ENCODE data around the gene NR1H4.
A peak's percentile ranks its signal among the peaks of the same experiment; 100 is the strongest.
"Not testable (repeated sequence)": the region's sequence is repeated elsewhere in the genome, so short reads cannot be mapped to it uniquely, and the experiment has no call there.

Gene NR1H4

DNA sequence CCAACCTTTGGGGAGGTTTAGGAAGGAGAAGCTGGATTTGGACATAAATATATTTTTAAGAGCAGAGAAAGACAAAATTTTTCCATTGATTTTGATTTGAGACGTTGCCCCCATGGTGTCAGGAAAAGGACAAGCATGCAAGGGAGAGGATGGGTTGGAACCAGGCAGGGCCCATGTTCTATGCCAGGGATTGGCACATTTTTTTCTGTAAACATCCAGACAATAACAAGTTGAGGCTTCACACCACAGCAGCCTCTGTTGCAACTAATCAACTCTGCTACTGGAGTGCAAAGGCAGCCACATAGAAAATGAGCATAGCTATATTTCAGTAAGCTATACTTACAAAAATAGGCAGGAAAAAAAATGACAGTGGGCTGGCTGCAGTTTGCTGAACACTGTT lies 44.7 kb downstream of the NR1H4 start:
- no peak for DNase-seq

DNA sequence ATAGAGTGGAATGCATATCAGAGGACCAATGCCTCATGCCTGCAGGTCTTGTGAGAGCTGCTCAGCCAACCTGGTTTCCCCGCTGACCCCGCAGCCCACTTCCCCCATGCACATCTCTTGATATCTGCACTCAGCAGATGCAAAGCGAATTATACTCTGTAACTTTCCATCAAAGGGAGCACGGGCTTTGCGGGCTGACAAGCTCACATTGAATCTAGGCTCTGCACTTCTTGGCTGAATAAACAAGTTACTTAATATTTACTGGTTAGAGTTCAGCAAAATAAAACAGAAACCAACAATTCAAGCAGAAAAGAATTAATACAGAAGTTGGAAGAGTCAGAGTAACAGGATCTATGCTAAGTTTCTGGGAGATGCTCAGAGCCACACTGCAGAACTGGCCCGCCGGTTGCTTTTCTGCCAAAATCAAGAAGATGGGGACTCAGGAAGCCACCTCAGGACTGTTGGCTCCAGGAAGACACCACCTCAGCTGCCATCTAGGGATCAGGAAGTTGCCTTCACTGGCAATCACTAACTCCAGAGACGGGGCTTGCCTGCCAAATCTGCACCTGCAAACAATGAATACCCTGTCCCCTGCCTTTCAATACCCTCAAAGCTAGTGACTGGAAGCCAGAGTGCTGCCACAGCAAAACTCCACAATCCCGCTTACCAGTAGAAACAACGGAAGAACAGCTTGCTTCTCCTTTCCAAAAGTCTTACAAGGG lies 46.5 kb downstream of the NR1H4 start:
- no peak for DNase-seq

DNA sequence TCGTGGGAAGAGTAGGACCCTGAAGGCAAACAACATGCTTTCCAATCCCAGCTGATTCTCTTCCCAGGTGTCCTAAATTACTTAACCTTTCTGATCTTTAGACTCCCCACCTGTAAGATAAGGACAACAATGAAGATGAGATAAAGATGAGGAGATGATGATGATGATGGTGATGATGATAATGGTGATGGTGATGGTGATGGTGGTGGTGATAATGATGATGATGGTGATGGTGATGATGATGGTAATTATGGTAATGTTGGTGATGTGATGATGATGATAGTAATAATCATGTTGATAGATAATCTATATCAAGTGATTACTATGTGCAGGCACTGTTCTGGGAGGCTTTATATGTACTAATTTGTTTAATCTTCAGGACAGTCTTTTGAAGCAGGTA lies 48.3 kb downstream of the NR1H4 start:
- DNase-seq: no peak

- DNase-seq: no peak
Observed at GRCh38 chr12:100528034-100528433, 54.4 kb downstream of the NR1H4 start.

GRCh38 chr12:100528471-100529127 lies 54.9 kb downstream of the NR1H4 start:
- no peak for DNase-seq

DNA sequence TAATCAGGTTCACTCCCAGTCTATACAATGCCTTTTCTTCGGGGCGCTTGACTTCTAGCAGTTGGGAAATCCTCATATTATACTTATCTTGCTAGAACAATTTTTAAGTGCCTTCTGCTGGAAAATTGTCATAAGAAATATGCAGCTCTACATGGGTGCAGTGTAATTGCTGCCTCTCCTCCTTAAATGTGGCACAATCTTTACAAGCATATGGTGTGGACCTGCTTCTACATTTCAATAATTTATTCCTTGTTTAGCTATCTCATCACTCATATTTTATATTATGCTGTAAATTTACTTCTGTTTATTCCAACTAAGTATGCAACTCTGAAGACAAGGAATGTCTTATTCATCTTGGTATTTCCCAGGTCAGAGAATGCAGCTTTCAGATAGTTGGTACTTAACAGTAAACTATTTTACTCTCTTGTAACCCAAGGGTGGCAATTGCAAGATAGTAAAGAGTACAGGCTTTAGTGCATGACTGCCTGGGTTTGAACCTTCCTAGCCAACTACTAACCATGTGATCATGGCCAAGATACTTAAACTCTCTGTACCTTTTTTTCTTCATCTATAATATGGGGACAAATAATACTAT lies 56.2 kb downstream of the NR1H4 start:
- DNase-seq: no peak

GRCh38 chr12:100533376-100533775 lies 59.7 kb downstream of the NR1H4 start:
- no peak for DNase-seq

GRCh38 chr12:100534625-100535227 lies 61.1 kb downstream of the NR1H4 start:
- no peak for DNase-seq

DNA sequence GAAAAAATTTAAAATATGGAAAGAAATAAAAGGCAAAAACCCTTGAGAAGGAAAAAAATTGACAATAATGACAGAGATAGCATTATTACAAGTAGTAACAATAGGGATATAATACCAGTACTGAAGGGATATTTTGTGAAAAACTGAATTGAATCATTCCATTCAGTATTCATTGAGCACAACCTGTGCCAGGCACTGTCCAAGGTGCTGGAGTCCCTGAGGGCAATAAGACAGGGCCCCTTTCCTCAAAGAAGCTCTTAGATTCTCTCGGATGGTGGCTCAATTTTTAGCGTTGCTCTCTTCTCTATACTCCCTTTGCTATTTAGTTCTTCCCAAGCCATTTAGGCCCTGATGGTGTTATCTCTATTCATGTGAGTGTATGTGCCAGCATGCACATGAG lies 65.5 kb downstream of the NR1H4 start:
- no peak for DNase-seq

GRCh38 chr12:100544165-100544564 lies 70.5 kb downstream of the NR1H4 start:
- no peak for DNase-seq

DNA sequence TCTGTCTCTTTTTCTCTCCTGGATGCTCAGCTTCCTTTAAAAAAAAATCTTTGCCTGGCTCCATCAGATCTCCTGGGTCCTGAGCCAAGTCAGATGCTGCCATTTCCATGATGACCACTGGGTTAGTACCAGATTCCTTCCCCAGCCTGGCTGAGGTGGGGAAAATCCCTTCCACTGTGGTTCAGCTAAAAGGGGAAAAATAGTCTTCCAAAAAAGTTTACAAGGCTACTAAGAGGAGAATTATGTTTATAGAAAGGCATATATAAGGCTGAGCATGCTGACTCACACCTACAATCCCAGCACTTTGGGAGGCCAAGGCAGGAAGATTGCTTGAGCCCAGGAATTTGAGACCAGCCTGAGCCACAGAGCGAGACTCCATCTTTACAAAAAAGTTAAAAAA lies 71.4 kb downstream of the NR1H4 start:
- DNase-seq: no peak

DNA sequence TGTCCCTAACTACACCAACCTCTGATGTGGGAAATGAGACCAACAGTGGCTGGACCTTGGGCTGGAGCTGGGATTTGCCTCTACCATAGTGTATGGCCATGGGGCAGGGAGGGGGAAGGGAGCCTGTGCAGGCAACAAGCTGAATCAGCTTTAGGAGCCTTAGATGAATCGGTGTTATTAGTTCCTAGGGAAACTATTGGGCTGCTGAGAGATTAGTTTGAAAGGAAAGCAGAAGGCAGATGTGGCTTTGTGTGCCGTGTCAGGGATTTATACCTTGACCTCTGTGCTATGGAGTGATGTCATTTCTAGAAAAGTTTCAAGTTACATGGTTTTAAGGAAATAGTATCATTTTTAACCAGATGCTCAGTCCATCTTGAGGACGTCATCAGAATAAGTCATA lies 80.3 kb downstream of the NR1H4 start:
- no peak for DNase-seq

- peak; percentile 78 for DNase-seq
Observed at GRCh38 chr12:100554608-100555077, 81.0 kb downstream of the NR1H4 start.

DNA sequence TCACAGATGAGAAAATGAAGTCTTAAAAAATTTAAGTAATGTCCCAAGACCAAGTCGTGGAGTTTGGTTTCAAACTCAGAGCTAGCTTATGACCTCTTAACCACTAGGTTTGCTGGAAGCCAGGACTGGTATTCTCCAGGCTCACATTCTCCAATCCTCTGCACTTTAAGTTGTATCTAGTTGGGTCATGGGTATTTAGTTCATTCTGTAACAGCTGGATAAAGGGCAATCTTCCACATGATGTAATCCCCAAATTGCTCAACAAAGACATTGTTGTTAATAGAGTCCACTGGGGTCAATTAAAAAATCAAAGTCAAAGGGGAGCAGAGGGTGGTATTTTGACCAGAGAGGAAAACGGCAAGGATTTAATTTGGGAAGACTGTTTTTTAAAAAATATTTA lies 82.1 kb downstream of the NR1H4 start:
- no peak for DNase-seq

- DNase-seq: no peak
Observed at GRCh38 chr12:100557357-100557756, 83.7 kb downstream of the NR1H4 start.

- DNase-seq: not testable (repeated sequence)
Observed at GRCh38 chr12:100559261-100559660, 85.6 kb downstream of the NR1H4 start.

DNA sequence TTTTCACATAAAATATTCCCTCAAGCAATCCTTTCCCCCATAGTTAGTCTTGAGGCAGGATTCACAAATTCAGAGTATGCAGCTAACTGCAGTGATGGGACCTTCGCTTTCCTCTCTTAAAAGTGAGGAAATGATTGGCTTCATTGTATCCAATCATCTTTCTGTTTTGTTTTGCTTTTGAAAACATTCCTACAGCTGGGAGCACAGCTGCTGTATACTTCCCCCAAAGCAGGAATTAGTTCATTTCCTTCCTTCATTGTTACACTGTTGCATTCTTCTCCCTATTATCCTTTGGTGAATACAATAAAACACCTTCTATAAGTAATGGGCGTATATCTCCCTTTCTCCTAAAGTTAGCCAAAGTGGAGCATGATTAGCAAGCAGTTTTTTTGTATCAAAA lies 90.4 kb downstream of the NR1H4 start:
- no peak for DNase-seq

- DNase-seq: no peak
Observed at GRCh38 chr12:100564905-100565467, 91.3 kb downstream of the NR1H4 start.

- no peak for DNase-seq
Observed at GRCh38 chr12:100565987-100566545, 92.4 kb downstream of the NR1H4 start.

GRCh38 chr12:100566887-100567637 lies 93.4 kb downstream of the NR1H4 start:
- no peak for DNase-seq

- DNase-seq: no peak
Observed at GRCh38 chr12:100567945-100568344, 94.3 kb downstream of the NR1H4 start.

GRCh38 chr12:100572184-100572583 lies 98.5 kb downstream of the NR1H4 start:
- no peak for DNase-seq

Measured in NCI-H446 treated with DMSO at 0.1 percent for 48 hours (cell line).